HG03066 (cell line): ENCODE measurements around the gene KBTBD4.
"Not testable (repeated sequence)": the region's sequence is repeated elsewhere in the genome, so short reads cannot be mapped to it uniquely, and the experiment has no call there.

Experiments
- ATAC-seq: cut with Tn5 transposase; IDR thresholded peaks from one replicate; pipeline ENCODE4 v1.9.1; 2021; ENCODE audit warnings: low read depth; ENCODE audit not compliant: unreplicated experiment

KBTBD4 gene

GRCh38 chr11:47564366-47564765 is 14.4 kb downstream of the KBTBD4 start:
- not testable (repeated sequence) for ATAC-seq

- not testable (repeated sequence) for ATAC-seq
Observed at GRCh38 chr11:47562393-47562792, 16.4 kb downstream of the KBTBD4 start.

- no peak for ATAC-seq
Observed at GRCh38 chr11:47560426-47560825, 18.3 kb downstream of the KBTBD4 start.

- ATAC-seq = no peak
Observed at GRCh38 chr11:47558695-47559094, 20.1 kb downstream of the KBTBD4 start.

GRCh38 chr11:47557004-47557403 is 21.8 kb downstream of the KBTBD4 start:
- ATAC-seq = not testable (repeated sequence)

- peak; percentile 25 for ATAC-seq
Observed at GRCh38 chr11:47553406-47553743, 25.4 kb downstream of the KBTBD4 start.

- peak; percentile 86 for ATAC-seq
Observed at GRCh38 chr11:47552566-47553405, 26.0 kb downstream of the KBTBD4 start, which contains the start of gene CELF1. CELF1 (minus strand) TSS chr11:47553132; CDS start chr11:47499523, 53,609 bp downstream.

- ATAC-seq = no peak
Observed at GRCh38 chr11:47552056-47552565, 26.7 kb downstream of the KBTBD4 start.

- no peak for ATAC-seq
Observed at GRCh38 chr11:47551086-47551485, 27.7 kb downstream of the KBTBD4 start.

GRCh38 chr11:47550288-47551047 is 28.3 kb downstream of the KBTBD4 start:
- ATAC-seq = no peak

- not testable (repeated sequence) for ATAC-seq
Observed at GRCh38 chr11:47546274-47546673, 32.5 kb downstream of the KBTBD4 start.

GRCh38 chr11:47545298-47545697 is 33.5 kb downstream of the KBTBD4 start:
- ATAC-seq = no peak

GRCh38 chr11:47541070-47541469 is 37.7 kb downstream of the KBTBD4 start:
- no peak for ATAC-seq

- ATAC-seq = no peak
Observed at GRCh38 chr11:47539681-47540039, 39.1 kb downstream of the KBTBD4 start.

GRCh38 chr11:47538741-47539565 is 39.8 kb downstream of the KBTBD4 start:
- no peak for ATAC-seq

GRCh38 chr11:47536915-47537314 is 41.9 kb downstream of the KBTBD4 start:
- no peak for ATAC-seq

- no peak for ATAC-seq
Observed at GRCh38 chr11:47534704-47535251, 44.0 kb downstream of the KBTBD4 start.

- ATAC-seq = no peak
Observed at GRCh38 chr11:47533690-47534151, 45.0 kb downstream of the KBTBD4 start.

- no peak for ATAC-seq
Observed at GRCh38 chr11:47532597-47533213, 46.1 kb downstream of the KBTBD4 start.

- ATAC-seq = no peak
Observed at GRCh38 chr11:47531666-47532065, 47.1 kb downstream of the KBTBD4 start.
